Suprapubic skin (tissue), 4 donors: ENCODE results near the gene KLHL28.

Experiments
- EP300 ChIP-seq: sonication (generic); formaldehyde crosslinking; IDR thresholded peaks from one replicate; pipeline ENCODE4 v1.6.1; 2017; ENCODE audit warnings: antibody characterized with exemption
- POLR2A ChIP-seq, 2 donors: fragments of 450-650 bp; IDR thresholded peaks; one replicate each; pipeline ENCODE4 v1.6.1; 2017; ENCODE audit warnings: antibody characterized with exemption in 2 of 2, mild to moderate bottlenecking in 2 of 2, moderate library complexity in 2 of 2
- POLR2AphosphoS5 ChIP-seq, 3 donors: sonication (generic); formaldehyde crosslinking; IDR thresholded peaks; one replicate each; pipeline ENCODE4 v1.6.1; 2017; ENCODE audit warnings: antibody characterized with exemption in 3 of 3
- TF ChIP-seq, protein P1 (sequence below), 2 donors: fragments of 200-600 bp in 1 of 2; fragments of 450-650 bp in 1 of 2; sonication (generic) in 1 of 2; IDR thresholded peaks; one replicate each; pipeline ENCODE4 v1.5.1; 2016 to 2019; ENCODE audit warnings: antibody characterized with exemption in 2 of 2, mild to moderate bottlenecking in 1 of 2, moderate library complexity in 1 of 2

DNA sequence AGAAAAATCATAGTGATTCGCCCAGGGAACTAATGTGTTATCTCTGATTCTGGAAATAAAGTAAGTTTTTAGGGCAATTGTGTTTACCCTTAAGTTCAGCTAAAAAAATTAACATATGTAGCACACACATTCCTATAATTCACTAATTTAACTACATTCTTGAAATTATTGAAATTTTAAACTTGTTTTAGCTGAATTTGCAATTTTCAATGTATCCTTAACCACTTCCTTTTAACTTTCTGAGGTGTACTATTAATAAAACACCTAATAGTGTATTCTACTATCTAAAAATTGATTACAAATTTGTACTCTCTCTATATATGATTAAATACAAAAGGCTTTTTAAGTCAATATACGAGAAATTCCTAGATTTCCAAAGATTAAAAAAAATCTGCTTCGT, 2.2 kb downstream of the KLHL28 start:
- TF ChIP-seq, protein P1, sequence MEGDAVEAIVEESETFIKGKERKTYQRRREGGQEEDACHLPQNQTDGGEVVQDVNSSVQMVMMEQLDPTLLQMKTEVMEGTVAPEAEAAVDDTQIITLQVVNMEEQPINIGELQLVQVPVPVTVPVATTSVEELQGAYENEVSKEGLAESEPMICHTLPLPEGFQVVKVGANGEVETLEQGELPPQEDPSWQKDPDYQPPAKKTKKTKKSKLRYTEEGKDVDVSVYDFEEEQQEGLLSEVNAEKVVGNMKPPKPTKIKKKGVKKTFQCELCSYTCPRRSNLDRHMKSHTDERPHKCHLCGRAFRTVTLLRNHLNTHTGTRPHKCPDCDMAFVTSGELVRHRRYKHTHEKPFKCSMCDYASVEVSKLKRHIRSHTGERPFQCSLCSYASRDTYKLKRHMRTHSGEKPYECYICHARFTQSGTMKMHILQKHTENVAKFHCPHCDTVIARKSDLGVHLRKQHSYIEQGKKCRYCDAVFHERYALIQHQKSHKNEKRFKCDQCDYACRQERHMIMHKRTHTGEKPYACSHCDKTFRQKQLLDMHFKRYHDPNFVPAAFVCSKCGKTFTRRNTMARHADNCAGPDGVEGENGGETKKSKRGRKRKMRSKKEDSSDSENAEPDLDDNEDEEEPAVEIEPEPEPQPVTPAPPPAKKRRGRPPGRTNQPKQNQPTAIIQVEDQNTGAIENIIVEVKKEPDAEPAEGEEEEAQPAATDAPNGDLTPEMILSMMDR (IDR thresholded peaks at IDR 0.05) = no peak
- TF ChIP-seq POLR2A (IDR thresholded peaks at IDR 0.05) (no peak), POLR2AphosphoS5 (IDR thresholded peaks at IDR 0.05) (no peak), EP300 (no peak)
